Neutrophil (primary cell): Measurements from ENCODE around the gene PHC3.

Experiments used
- H3K27ac ChIP-seq: fragments of 200-600 bp; sonication (generic); 2 replicates; pipeline ENCODE4 v1.5.1; 2016; ENCODE audit warnings: mild to moderate bottlenecking, moderate library complexity
- H3K27me3 ChIP-seq: fragments of 200-600 bp; sonication (generic); 2 replicates; pipeline ENCODE4 v1.6.0; 2016; ENCODE audit warnings: mild to moderate bottlenecking
- H3K36me3 ChIP-seq: fragments of 200-600 bp; sonication (generic); 2 replicates; pipeline ENCODE4 v1.5.1; 2017
- H3K4me1 ChIP-seq, 2 experiments: fragments of 200-600 bp in 1 of 2; sonication (generic) in 1 of 2; 1 replicate in 1 of 2; 2 replicates in 1 of 2; pipeline versions ENCODE4 v1.5.1 to v1.6.1; 2013 to 2016; ENCODE audit warnings: low read depth in 1 of 2, low read length in 1 of 2, mild to moderate bottlenecking in 1 of 2, moderate library complexity in 1 of 2; ENCODE audit not compliant: control insufficient read depth in 1 of 2, insufficient read depth in 1 of 2
- H3K4me3 ChIP-seq, 2 experiments: fragments of 200-600 bp in 1 of 2; sonication (generic) in 1 of 2; 1 replicate in 1 of 2; 2 replicates in 1 of 2; pipeline ENCODE4 v1.5.1; 2013 to 2016; ENCODE audit warnings: low read depth in 1 of 2, low read length in 1 of 2, mild to moderate bottlenecking in 1 of 2, moderate library complexity in 1 of 2
- H3K9me3 ChIP-seq: fragments of 200-600 bp; sonication (generic); 2 replicates; pipeline ENCODE4 v1.5.1; 2016
- TF ChIP-seq, protein P1 (sequence below): fragments of 200-600 bp; sonication (generic); IDR thresholded peaks from 2 replicates; pipeline ENCODE4 v1.5.1; 2016; ENCODE audit warnings: antibody characterized with exemption

PHC3 gene

DNA sequence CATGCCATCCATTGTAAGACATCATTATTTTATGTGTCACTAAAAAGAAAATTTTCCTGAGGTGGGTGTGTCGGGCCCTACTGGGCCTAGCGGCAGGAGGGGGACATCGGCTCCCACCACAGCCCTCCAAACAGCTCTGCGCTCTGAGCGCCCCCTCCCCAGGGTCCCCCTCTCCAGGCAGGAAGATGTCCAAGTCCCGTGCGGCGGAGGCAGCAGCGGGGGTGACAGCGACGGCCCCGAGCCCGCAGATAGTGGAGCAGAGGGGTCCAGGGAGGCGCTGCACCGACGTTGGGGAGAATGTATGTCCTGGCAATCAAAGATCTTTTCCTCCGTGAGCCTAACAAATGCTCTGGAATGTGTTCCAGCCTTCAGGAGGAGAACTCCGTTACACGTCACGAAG lies 119.5 kb downstream of the PHC3 start:
- Histone ChIP-seq H3K27ac (no peak overlapping the region), H3K9me3 (no peaks in the 10 kb centered on the region), H3K36me3 (peaks cover 27% of the 10 kb centered on the region), H3K27me3 (no peaks in the 10 kb centered on the region), H3K4me1 (peaks cover 9 to 14% of the 10 kb centered on the region in 2 experiments), H3K4me3 (no peak overlapping the region)
- TF ChIP-seq, protein P1, sequence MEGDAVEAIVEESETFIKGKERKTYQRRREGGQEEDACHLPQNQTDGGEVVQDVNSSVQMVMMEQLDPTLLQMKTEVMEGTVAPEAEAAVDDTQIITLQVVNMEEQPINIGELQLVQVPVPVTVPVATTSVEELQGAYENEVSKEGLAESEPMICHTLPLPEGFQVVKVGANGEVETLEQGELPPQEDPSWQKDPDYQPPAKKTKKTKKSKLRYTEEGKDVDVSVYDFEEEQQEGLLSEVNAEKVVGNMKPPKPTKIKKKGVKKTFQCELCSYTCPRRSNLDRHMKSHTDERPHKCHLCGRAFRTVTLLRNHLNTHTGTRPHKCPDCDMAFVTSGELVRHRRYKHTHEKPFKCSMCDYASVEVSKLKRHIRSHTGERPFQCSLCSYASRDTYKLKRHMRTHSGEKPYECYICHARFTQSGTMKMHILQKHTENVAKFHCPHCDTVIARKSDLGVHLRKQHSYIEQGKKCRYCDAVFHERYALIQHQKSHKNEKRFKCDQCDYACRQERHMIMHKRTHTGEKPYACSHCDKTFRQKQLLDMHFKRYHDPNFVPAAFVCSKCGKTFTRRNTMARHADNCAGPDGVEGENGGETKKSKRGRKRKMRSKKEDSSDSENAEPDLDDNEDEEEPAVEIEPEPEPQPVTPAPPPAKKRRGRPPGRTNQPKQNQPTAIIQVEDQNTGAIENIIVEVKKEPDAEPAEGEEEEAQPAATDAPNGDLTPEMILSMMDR: no peak

DNA sequence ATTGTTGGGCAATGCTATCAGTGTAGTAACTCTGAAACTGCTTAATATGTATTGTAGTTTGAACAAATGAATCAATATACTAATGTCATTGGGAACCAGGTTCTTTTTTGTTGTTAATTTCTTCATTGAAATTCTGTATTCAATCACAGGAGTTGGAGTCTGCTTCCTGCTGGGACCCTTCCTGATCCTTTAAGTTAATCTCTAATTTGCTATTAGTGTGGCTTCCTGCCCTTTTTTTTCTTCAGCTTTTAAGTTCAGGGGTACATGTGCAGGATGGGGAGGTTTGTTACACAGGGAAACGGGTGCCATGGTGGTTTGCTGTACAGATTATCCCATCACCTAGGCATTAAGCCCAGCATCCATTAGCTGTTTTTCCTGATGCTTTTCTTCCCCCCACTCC lies 122.1 kb downstream of the PHC3 start:
- no peak overlapping the region for H3K27ac ChIP-seq
- H3K36me3 ChIP-seq: peaks cover 23% of the 10 kb centered on the region
- no peaks in the 10 kb centered on the region for H3K27me3 ChIP-seq
- TF ChIP-seq, protein P1: no peak
- H3K4me3 ChIP-seq: no peak overlapping the region
- H3K9me3 ChIP-seq: no peaks in the 10 kb centered on the region
- H3K4me1 ChIP-seq: peaks cover 9 to 26% of the 10 kb centered on the region in 2 experiments

DNA sequence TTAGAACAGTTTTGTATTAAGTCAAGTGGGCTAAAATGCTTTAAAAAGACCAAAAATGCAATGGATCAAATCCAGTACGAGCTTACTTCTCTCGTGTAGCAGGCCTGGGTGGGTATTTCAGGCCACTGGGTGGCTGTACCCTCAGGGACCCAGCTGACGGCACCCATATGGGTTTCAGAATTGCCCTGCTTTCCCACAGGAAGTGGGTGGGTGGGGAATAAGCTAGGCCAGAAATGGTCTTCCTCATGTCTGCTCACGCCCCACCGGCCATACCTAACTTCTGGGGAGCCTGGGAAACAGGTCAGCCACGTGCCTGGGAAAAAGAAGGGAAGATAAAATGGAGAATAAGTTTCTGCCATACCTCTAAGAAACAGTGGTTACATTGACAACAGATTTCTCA lies 123.4 kb downstream of the PHC3 start:
- Histone ChIP-seq H3K4me3 (no peak overlapping the region), H3K27ac (peak overlapping the region; percentile 9), H3K36me3 (peaks cover 12% of the 10 kb centered on the region), H3K4me1 (peaks cover 9 to 26% of the 10 kb centered on the region in 2 experiments), H3K27me3 (no peaks in the 10 kb centered on the region), H3K9me3 (no peaks in the 10 kb centered on the region)
- TF ChIP-seq, protein P1: no peak

DNA sequence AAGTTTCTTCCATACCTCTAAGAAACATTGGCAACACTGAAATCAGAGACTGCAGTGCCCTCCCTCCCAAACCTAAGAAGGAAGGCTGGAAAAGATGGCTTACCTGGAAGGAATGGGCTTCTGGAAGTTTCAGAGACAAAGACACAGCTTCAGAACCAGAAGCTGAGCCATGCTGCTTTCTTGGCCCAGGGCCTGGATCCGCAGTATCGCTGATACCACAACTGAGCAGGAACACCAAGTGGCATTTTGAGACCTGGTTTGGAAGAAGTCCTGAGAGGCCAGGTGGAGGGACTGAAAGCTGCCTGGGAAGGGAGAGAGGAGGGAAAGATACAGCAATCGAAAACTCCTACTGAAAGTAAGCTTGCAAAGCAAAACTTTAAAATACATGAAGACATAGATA lies 124.0 kb downstream of the PHC3 start:
- Histone ChIP-seq H3K4me1 (peaks cover 9 to 26% of the 10 kb centered on the region in 2 experiments), H3K27ac (peak overlapping the region; percentile 9), H3K36me3 (peaks cover 7% of the 10 kb centered on the region), H3K27me3 (no peaks in the 10 kb centered on the region), H3K4me3 (no peak overlapping the region), H3K9me3 (no peaks in the 10 kb centered on the region)
- TF ChIP-seq, protein P1: no peak

DNA sequence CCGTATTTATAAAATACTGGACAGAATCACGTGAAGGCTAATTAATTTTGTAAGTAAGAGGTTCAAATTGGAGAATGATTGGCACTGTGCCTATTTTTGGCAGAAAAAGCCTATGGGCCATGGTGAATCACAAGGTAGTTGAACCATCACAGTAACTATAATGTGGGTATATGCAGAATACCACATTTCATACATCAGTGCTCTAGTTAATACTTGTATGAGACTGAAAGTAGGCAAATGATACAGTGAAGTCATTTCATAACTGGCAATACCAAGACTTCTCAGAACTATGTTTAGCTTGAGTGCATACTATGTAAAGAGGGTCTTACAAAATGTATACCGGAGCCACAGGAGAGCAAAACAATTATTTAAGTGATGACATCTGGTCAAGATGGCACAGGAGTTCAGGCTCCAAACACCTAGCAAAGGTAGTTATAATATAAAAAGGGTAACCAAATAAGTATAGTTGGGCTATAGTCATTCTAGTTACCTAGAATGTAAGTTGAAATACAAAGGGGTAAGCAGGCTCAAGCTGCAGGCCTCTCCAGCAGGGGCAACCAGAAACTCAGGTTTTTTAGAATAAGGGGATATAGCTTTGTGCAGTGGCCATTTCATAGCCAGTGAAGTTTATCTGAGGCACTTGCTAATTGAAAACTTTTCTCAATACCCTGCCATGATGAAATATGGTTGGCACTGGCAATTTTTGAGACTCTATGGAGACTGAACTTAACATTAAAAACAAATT lies 124.7 kb downstream of the PHC3 start:
- H3K36me3 ChIP-seq: peaks cover under 1% of the 10 kb centered on the region
- TF ChIP-seq, protein P1: no peak
- H3K9me3 ChIP-seq: no peaks in the 10 kb centered on the region
- H3K4me1 ChIP-seq: peaks cover 9 to 26% of the 10 kb centered on the region in 2 experiments
- H3K4me3 ChIP-seq: no peak overlapping the region
- peak overlapping the region; percentile 37 for H3K27ac ChIP-seq
- no peaks in the 10 kb centered on the region for H3K27me3 ChIP-seq
